OCI-LY1 (cell line): ENCODE measurements around the gene B3GLCT.

ENCODE experiments used
- H2AFZ ChIP-seq: fragments of 200-600 bp; sonication (generic), shearing (Covaris generic); 2 replicates; pipeline ENCODE4 v1.6.0; 2014; ENCODE audit warnings: antibody characterized with exemption, mild to moderate bottlenecking, low read length
- H3F3A ChIP-seq: fragments of 200-600 bp; sonication (generic), shearing (Covaris generic); 2 replicates; pipeline ENCODE4 v1.6.0; 2014; ENCODE audit warnings: mild to moderate bottlenecking, antibody characterized with exemption, low read length, moderate library complexity; ENCODE audit not compliant: insufficient read depth
- H3K27ac ChIP-seq: fragments of 200-600 bp; sonication (generic); 2 replicates; pipeline ENCODE4 v1.5.1; 2014; ENCODE audit warnings: low read length, mixed run types, mild to moderate bottlenecking, low read depth; ENCODE audit not compliant: poor library complexity, severe bottlenecking
- H3K27me3 ChIP-seq: fragments of 200-600 bp; sonication (generic); 2 replicates; pipeline ENCODE4 v1.6.0; 2014; ENCODE audit warnings: antibody characterized with exemption, mild to moderate bottlenecking, low read length, moderate library complexity; ENCODE audit not compliant: insufficient read depth
- H3K36me3 ChIP-seq: fragments of 200-600 bp; sonication (generic); 2 replicates; pipeline ENCODE4 v1.6.1; 2014; ENCODE audit warnings: mild to moderate bottlenecking, antibody characterized with exemption, low read length, moderate library complexity, mixed read lengths; ENCODE audit not compliant: insufficient read depth
- H3K4me1 ChIP-seq: fragments of 200-600 bp; sonication (generic); 2 replicates; pipeline ENCODE4 v1.5.1; 2014; ENCODE audit warnings: mild to moderate bottlenecking, low read length, moderate library complexity; ENCODE audit not compliant: insufficient read depth, severe bottlenecking
- H3K4me2 ChIP-seq: fragments of 200-600 bp; sonication (generic), shearing (Covaris generic); 2 replicates; pipeline ENCODE4 v1.6.1; 2014; ENCODE audit warnings: low read length
- H3K4me3 ChIP-seq: fragments of 200-600 bp; sonication (generic); 2 replicates; pipeline ENCODE4 v1.5.1; 2014; ENCODE audit warnings: low read length, low read depth, mild to moderate bottlenecking, mixed read lengths; ENCODE audit not compliant: poor library complexity, severe bottlenecking
- H3K79me2 ChIP-seq: fragments of 200-600 bp; shearing (Covaris generic); 2 replicates; pipeline ENCODE4 v1.6.1; 2016; ENCODE audit warnings: mixed run types, low read length, mixed read lengths; ENCODE audit not compliant: insufficient read depth
- H3K9ac ChIP-seq: fragments of 200-600 bp; sonication (generic), shearing (Covaris generic); 2 replicates; pipeline ENCODE4 v1.6.1; 2014; ENCODE audit warnings: mild to moderate bottlenecking, low read length, mixed read lengths
- H3K9me2 ChIP-seq: fragments of 200-600 bp; sonication (generic), shearing (Covaris generic); 2 replicates; pipeline ENCODE4 v1.6.1; 2014; ENCODE audit warnings: low read depth, mild to moderate bottlenecking, low read length, mixed read lengths
- H3K9me3 ChIP-seq: fragments of 200-600 bp; shearing (Covaris generic); 2 replicates; pipeline ENCODE4 v1.6.1; 2014; ENCODE audit warnings: low read length, mixed read lengths
- H4K20me1 ChIP-seq: fragments of 200-600 bp; sonication (generic), shearing (Covaris generic); 2 replicates; pipeline ENCODE4 v1.6.0; 2016; ENCODE audit warnings: mild to moderate bottlenecking, low read length; ENCODE audit not compliant: insufficient read depth
- CTCF ChIP-seq: fragments of 200-600 bp; sonication (generic), shearing (Covaris generic); IDR thresholded peaks from 2 replicates; pipeline ENCODE4 v1.5.1; 2017; ENCODE audit warnings: mild to moderate bottlenecking, antibody characterized with exemption, low read length, moderate library complexity, mixed read lengths
- EZH2 ChIP-seq: fragments of 200-600 bp; sonication (generic), shearing (Covaris generic); IDR thresholded peaks from 2 replicates; pipeline ENCODE4 v1.8.0; 2017; ENCODE audit warnings: borderline replicate concordance, mixed run types, mild to moderate bottlenecking, antibody characterized with exemption, low read length, moderate library complexity, mixed read lengths

The B3GLCT gene

GRCh38 chr13:31248965-31249539 is 49.3 kb downstream of the B3GLCT start:
- no peak for TF ChIP-seq CTCF
- TF ChIP-seq EZH2 = no peak

GRCh38 chr13:31250435-31250834 is 50.7 kb downstream of the B3GLCT start:
- no peak for TF ChIP-seq CTCF
- TF ChIP-seq EZH2 = no peak

More at GRCh38 chr13:31248965-31249539, 49.3 kb downstream of the B3GLCT start:
- Histone ChIP-seq H3K27ac (no peak overlapping the region), H3K79me2 (no peaks in the 10 kb centered on the region), H3F3A (no peaks in the 10 kb centered on the region), H2AFZ (no peak overlapping the region), H3K27me3 (no peaks in the 10 kb centered on the region), H3K9ac (no peak overlapping the region), H3K9me3 (no peaks in the 10 kb centered on the region), H4K20me1 (no peaks in the 10 kb centered on the region), H3K4me3 (no peak overlapping the region), H3K4me2 (no peak overlapping the region), H3K36me3 (no peaks in the 10 kb centered on the region), H3K9me2 (no peaks in the 10 kb centered on the region), H3K4me1 (peaks cover 3% of the 10 kb centered on the region)

GRCh38 chr13:31261241-31261640 is 61.5 kb downstream of the B3GLCT start:
- Histone ChIP-seq H3K4me3 (no peak overlapping the region), H3K4me1 (no peaks in the 10 kb centered on the region), H3K36me3 (no peaks in the 10 kb centered on the region), H3F3A (no peaks in the 10 kb centered on the region), H3K9me3 (peaks cover 7% of the 10 kb centered on the region), H4K20me1 (no peaks in the 10 kb centered on the region), H3K79me2 (no peaks in the 10 kb centered on the region), H3K9me2 (no peaks in the 10 kb centered on the region), H3K9ac (no peak overlapping the region), H3K27me3 (no peaks in the 10 kb centered on the region), H3K4me2 (no peak overlapping the region), H2AFZ (no peak overlapping the region), H3K27ac (no peak overlapping the region)
- no peak for TF ChIP-seq CTCF
- no peak for TF ChIP-seq EZH2

More at GRCh38 chr13:31250435-31250834, 50.7 kb downstream of the B3GLCT start:
- H3K27me3 ChIP-seq = no peaks in the 10 kb centered on the region
- H4K20me1 ChIP-seq = no peaks in the 10 kb centered on the region
- no peaks in the 10 kb centered on the region for H3K9me2 ChIP-seq
- H3K4me1 ChIP-seq = peaks cover 3% of the 10 kb centered on the region
- H2AFZ ChIP-seq = 0 out of 2 replicates have a peak overlapping the region, but pooled peaks have one; percentile 75
- H3F3A ChIP-seq = no peaks in the 10 kb centered on the region
- no peak overlapping the region for H3K4me3 ChIP-seq
- H3K36me3 ChIP-seq = no peaks in the 10 kb centered on the region
- H3K27ac ChIP-seq = no peak overlapping the region
- no peaks in the 10 kb centered on the region for H3K9me3 ChIP-seq
- H3K4me2 ChIP-seq = no peak overlapping the region
- no peak overlapping the region for H3K9ac ChIP-seq
- H3K79me2 ChIP-seq = no peaks in the 10 kb centered on the region
